Kidney (tissue), 14 donors: ENCODE results near the gene SRGAP3. TPM values are rescaled to one million over a fixed set of nuclear protein-coding genes. Genes with fewer than 3 reads are reported as not detected.

Experiments
- DNase-seq, 5 donors: peaks; one replicate each; pipeline ENCODE4 v3.0.0-alpha.2; 2013 to 2020
- FAIRE-seq: peaks from 2 replicates; lab custom pipeline; 2012; peaks lifted over from hg19 to GRCh38; lab: Jason Lieb, UNC
- H3K27ac ChIP-seq, 2 donors: one replicate each; pipeline ENCODE4 v1.7.0; 2013; ENCODE audit warnings: low read depth in 2 of 2, low read length in 2 of 2, inconsistent platforms in 1 of 2
- H3K27me3 ChIP-seq: one replicate; pipeline ENCODE4 v1.7.1; 2013; ENCODE audit warnings: low read length, inconsistent platforms; ENCODE audit not compliant: control insufficient read depth, insufficient read depth
- H3K36me3 ChIP-seq, 3 donors: one replicate each; pipeline versions ENCODE4 v1.7.0 to v1.7.1; 2013; ENCODE audit warnings: low read length in 3 of 3, control low read depth in 1 of 3, inconsistent platforms in 1 of 3; ENCODE audit not compliant: insufficient read depth in 3 of 3, control insufficient read depth in 2 of 3
- H3K4me1 ChIP-seq, 3 donors: one replicate each; pipeline versions ENCODE4 v1.7.0 to v1.7.1; 2013; ENCODE audit warnings: low read length in 3 of 3, inconsistent platforms in 1 of 3, low read depth in 1 of 3; ENCODE audit not compliant: control insufficient read depth in 2 of 3, insufficient read depth in 2 of 3
- H3K4me3 ChIP-seq, 3 donors: one replicate each; pipeline versions ENCODE4 v1.7.0 to v1.8.1; 2013; ENCODE audit warnings: low read length in 3 of 3, control low read depth in 1 of 3, inconsistent platforms in 1 of 3
- H3K9ac ChIP-seq, 3 donors: one replicate each; pipeline versions ENCODE4 v1.7.0 to v1.7.1; 2013; ENCODE audit warnings: low read length in 3 of 3, control low read depth in 1 of 3, inconsistent platforms in 1 of 3
- H3K9me3 ChIP-seq, 3 donors: one replicate each; pipeline versions ENCODE4 v1.7.0 to v1.7.1; 2013; ENCODE audit warnings: low read length in 3 of 3, control low read depth in 1 of 3, inconsistent platforms in 1 of 3; ENCODE audit not compliant: control insufficient read depth in 2 of 3, insufficient read depth in 1 of 3
- intact Hi-C: fragments of 100-400 bp; cut with DNase I; formaldehyde crosslinking; loops from one replicate; pipeline ENCODE4 v1.11.1; 2022
- polyA plus RNA-seq: library from polyadenylated mRNA; stranded (reverse); fragments of 350-450 nt; fragmentation: Illumina TruSeq; extraction: RNeasy Lipid Tissue Mini Kit (QIAGEN cat#74804); gene quantifications from one replicate; pipeline ENCODE4 v1.2.3, GENCODE V29; 2014; ENCODE audit warnings: low read depth, low replicate concordance; ENCODE audit not compliant: insufficient read depth
- total RNA-seq: library from RNA; stranded (reverse); fragmentation: NEBNext Ultra II Directional; extraction: Animal tissue kit (Norgen Biotek cat#: 25700); gene quantifications from one replicate; pipeline ENCODE4 v1.2.1, GENCODE V29; 2021
- TF ChIP-seq, protein P1 (sequence below): IDR thresholded peaks from 3 replicates; pipeline ENCODE4 v1.5.1; 2012; ENCODE audit warnings: mild to moderate bottlenecking, moderate library complexity, borderline replicate concordance; ENCODE audit not compliant: insufficient read depth; ENCODE audit errors: extremely low read depth
- donor health status: control.
- donor health status: control.
- donor health status: control.
- donor health status: control.
- donor health status: control.
- donor health status: DM: yes; HTN: yes; CAD: no.
- donor health status: Normal renal cell carcinoma (clear cell type).

The SRGAP3 gene
- total and polyA plus RNA-seq, 2 donors from 2014 or later = 4.1 to 24.3 TPM

GRCh38 chr3:9209777-9210176 lies 39.7 kb downstream of the SRGAP3 start:
- no peaks in the 10 kb centered on the region for H3K27me3 ChIP-seq
- FAIRE-seq (no peak), DNase-seq (no peak)
- H3K4me3 ChIP-seq = no peak overlapping the region
- H3K9me3 ChIP-seq = no peaks in the 10 kb centered on the region
- TF ChIP-seq, protein P1, sequence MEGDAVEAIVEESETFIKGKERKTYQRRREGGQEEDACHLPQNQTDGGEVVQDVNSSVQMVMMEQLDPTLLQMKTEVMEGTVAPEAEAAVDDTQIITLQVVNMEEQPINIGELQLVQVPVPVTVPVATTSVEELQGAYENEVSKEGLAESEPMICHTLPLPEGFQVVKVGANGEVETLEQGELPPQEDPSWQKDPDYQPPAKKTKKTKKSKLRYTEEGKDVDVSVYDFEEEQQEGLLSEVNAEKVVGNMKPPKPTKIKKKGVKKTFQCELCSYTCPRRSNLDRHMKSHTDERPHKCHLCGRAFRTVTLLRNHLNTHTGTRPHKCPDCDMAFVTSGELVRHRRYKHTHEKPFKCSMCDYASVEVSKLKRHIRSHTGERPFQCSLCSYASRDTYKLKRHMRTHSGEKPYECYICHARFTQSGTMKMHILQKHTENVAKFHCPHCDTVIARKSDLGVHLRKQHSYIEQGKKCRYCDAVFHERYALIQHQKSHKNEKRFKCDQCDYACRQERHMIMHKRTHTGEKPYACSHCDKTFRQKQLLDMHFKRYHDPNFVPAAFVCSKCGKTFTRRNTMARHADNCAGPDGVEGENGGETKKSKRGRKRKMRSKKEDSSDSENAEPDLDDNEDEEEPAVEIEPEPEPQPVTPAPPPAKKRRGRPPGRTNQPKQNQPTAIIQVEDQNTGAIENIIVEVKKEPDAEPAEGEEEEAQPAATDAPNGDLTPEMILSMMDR = no peak
- H3K9ac ChIP-seq = no peak overlapping the region
- no peak overlapping the region for H3K27ac ChIP-seq
- H3K36me3 ChIP-seq = no peaks in the 10 kb centered on the region
- no peaks in the 10 kb centered on the region for H3K4me1 ChIP-seq
- intact Hi-C loops = no loop called here

DNA sequence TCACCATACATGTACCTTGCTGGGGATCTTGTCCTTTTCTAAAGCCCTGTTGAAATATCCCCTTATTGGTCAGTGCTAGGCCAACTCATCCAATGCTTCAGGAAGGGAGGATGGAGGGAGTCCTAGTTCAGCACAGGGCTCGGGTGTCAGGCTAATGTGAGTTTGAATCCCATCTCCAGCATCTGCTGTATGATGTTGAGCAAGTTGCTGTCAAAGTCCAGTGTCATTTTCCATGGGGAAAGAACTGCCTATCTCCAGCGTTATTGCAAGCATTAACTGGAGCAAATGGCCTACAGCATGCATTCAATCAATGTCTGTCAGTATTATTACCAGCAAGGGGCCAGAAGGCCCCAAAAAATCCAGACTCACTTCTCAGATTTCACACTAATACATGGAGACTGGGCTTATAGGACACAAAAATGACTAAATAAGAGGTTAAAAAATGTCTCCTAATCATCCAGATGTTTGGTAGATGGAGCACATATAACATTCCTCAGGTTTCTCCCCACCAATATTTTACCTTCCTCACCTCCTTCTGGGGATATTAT lies 40.8 kb downstream of the SRGAP3 start:
- no peaks in the 10 kb centered on the region for H3K27me3 ChIP-seq
- no peak overlapping the region for H3K4me3 ChIP-seq
- H3K4me1 ChIP-seq = peaks cover 0 to 4% (median 0%) of the 10 kb centered on the region in 3 donors
- intact Hi-C loops = no loop called here
- no peak overlapping the region for H3K9ac ChIP-seq
- TF ChIP-seq, protein P1 = no peak
- no peak for FAIRE-seq
- H3K27ac ChIP-seq = no peak overlapping the region
- no peaks in the 10 kb centered on the region for H3K9me3 ChIP-seq
- no peak for DNase-seq
- H3K36me3 ChIP-seq = no peaks in the 10 kb centered on the region

GRCh38 chr3:9207116-9207763 lies 42.2 kb downstream of the SRGAP3 start:
- H3K9ac ChIP-seq = no peak overlapping the region
- H3K9me3 ChIP-seq = no peaks in the 10 kb centered on the region
- no peak overlapping the region for H3K4me3 ChIP-seq
- no peak for FAIRE-seq
- no peak overlapping the region for H3K27ac ChIP-seq
- H3K36me3 ChIP-seq = no peaks in the 10 kb centered on the region
- TF ChIP-seq, protein P1 = no peak
- intact Hi-C loops = no loop called here
- DNase-seq = no peak
- H3K27me3 ChIP-seq = no peaks in the 10 kb centered on the region
- H3K4me1 ChIP-seq = peaks cover 0 to 4% (median 0%) of the 10 kb centered on the region in 3 donors
